Measurements from ENCODE around the gene ELMOD1. TPM values are rescaled to one million over a fixed set of nuclear protein-coding genes. Genes with fewer than 3 reads are reported as not detected.

The ELMOD1 gene
- total and polyA plus RNA-seq, 10 of the 15 experiments (the other 5 are each of a cell fraction or from before 2014, with no cell fraction given), result not detected

DNA sequence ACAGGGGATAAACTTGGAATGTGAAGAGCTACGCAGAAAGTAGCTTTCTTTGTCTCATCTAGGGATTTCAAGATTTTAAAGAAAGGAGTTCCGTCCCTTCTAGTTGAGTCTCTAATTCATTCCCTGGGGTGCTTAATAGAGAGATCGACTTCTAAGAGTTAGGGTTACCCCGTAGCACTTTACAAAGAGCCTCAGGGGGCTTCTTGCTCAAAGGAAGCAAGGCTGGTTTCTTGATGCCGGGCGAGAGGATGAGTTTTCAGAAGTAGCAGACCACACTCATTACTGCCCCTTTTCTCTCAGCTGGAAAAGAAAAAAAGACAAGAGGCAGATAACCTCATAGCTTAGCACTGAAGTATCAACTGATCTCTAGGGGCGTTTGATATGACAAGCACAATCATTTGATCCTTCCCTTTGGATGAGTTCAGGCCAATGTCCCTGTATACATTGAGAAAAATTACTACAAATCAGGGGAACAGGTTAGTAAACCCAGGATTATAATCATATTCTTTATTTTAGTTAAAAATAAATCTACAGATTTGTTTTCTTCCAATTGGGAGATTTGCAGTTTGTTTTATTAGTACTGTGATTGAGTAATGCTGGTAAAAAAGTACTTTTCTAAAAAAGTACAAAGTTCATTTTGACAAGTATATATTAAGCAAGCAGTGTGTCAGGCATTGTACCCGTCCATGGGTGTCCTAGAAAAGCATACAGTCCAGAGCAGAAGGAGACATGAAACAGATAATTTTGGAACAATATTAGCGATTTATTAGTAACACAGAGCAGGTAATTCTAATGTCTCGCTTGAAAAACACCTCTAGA is 18.7 kb downstream of the ELMOD1 start:
- ChIA-PET POLR2A (interaction anchor here (0.5 kb wide), 1 partner anchor 300 kb away, joined by 3 read pairs; no protein-coding TSS in a partner anchor), CTCF (interaction anchor here (0.8 to 1.7 kb wide), 6 partner anchors 10 to 123 kb away, joined by 3 to 5 read pairs (median 4); no protein-coding TSS in a partner anchor), SMC1A (ENCODE audit: uncharacterized antibody, unreplicated experiment) (interaction anchor here (0.9 to 1.5 kb wide), 4 partner anchors 10 to 80 kb away, joined by 3 to 6 read pairs (median 4); no protein-coding TSS in a partner anchor), RAD21 (ENCODE audit: unreplicated experiment) (interaction anchor here (1.5 kb wide), 1 partner anchor 79 kb away, joined by 7 read pairs; no protein-coding TSS in a partner anchor)
- no peaks in the 10 kb centered on the region for H3K79me2 ChIP-seq (ENCODE audit: control insufficient read depth, insufficient read depth, low read length)
- WGBS (ENCODE audit: insufficient coverage, insufficient replicate concordance, low lambda C conversion rate, missing lambda C conversion rate), result 24% methylated on average over 10 of the region's 10 CpGs
- FAIRE-seq (no peak), DNase-seq (ENCODE audit: low read depth, low spot score) (no peak), ATAC-seq (no peak)
- H3K4me2 ChIP-seq (ENCODE audit: control insufficient read depth, insufficient read depth), result no peak overlapping the region
- no peaks in the 10 kb centered on the region for H3K36me3 ChIP-seq (ENCODE audit: control insufficient read depth in 2 of 2, insufficient read depth in 2 of 2, low read length in 1 of 2)
- in situ Hi-C loops (cut with MboI) (no loop called here), intact Hi-C loops (cut with micrococcal nuclease; ENCODE audit: unreplicated experiment) (no loop called here)
- H4K20me1 ChIP-seq (ENCODE audit: control insufficient read depth, insufficient read depth), result no peaks in the 10 kb centered on the region
- H3K4me1 ChIP-seq (ENCODE audit: control insufficient read depth, insufficient read depth, low read length), result no peaks in the 10 kb centered on the region
- TF ChIP-seq RUNX3 (IDR thresholded peaks at IDR 0.05; ENCODE audit: low read length), result no peak
- no peak for TF ChIP-seq MEF2B (IDR thresholded peaks at IDR 0.05; ENCODE audit: partially characterized antibody, poor library complexity, severe bottlenecking)
- no peak for TF ChIP-seq BCL11A (IDR thresholded peaks at IDR 0.05; ENCODE audit: low read depth, low read length)
- no peak for TF ChIP-seq YY1 (IDR thresholded peaks at IDR 0.05; ENCODE audit: low read depth, low read length)
- no peak for TF ChIP-seq YBX1 (IDR thresholded peaks at IDR 0.05)
- TF ChIP-seq JUNB (IDR thresholded peaks at IDR 0.05), result no peak
- no peak for TF ChIP-seq MYB (IDR thresholded peaks at IDR 0.05; ENCODE audit: borderline replicate concordance, low read depth, low read length)
- TF ChIP-seq, protein P1, sequence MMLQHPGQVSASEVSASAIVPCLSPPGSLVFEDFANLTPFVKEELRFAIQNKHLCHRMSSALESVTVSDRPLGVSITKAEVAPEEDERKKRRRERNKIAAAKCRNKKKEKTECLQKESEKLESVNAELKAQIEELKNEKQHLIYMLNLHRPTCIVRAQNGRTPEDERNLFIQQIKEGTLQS (IDR thresholded peaks at IDR 0.05; ENCODE audit: borderline replicate concordance, extremely low read depth, low read depth, low read length), result no peak
- no peak for TF ChIP-seq MTA2 (IDR thresholded peaks at IDR 0.05; ENCODE audit: low read depth)
- H3K9ac ChIP-seq (ENCODE audit: control insufficient read depth, insufficient read depth, low read length), result no peak overlapping the region
- H3K27ac ChIP-seq (ENCODE audit: control insufficient read depth, insufficient read depth), result no peak overlapping the region
- no TSS peak for BruUV-seq (replicated peaks)
- peaks cover 0 to 2% of the 10 kb centered on the region in 2 experiments; a peak in 1 of 4 replicates for H3K27me3 ChIP-seq (replicated peaks in 1 of 2; ENCODE audit: control insufficient read depth in 2 of 2, insufficient read depth in 2 of 2, low read length in 1 of 2)
- no peak overlapping the region for H2AFZ ChIP-seq (ENCODE audit: control insufficient read depth, low read depth, low read length)
- no peak overlapping the region for H3K4me3 ChIP-seq
- H3K9me3 ChIP-seq (replicated peaks; ENCODE audit: control insufficient read depth, insufficient read depth, low read length), result no peaks in the 10 kb centered on the region

All from GM12878 (cell line).